ENCODE results near the gene IPCEF1.

The IPCEF1 gene

GRCh38 chr6:154301839-154302752, 54.5 kb downstream of the IPCEF1 start:
- no peak for DNase-seq (ENCODE audit: low read depth, low spot score)

DNA sequence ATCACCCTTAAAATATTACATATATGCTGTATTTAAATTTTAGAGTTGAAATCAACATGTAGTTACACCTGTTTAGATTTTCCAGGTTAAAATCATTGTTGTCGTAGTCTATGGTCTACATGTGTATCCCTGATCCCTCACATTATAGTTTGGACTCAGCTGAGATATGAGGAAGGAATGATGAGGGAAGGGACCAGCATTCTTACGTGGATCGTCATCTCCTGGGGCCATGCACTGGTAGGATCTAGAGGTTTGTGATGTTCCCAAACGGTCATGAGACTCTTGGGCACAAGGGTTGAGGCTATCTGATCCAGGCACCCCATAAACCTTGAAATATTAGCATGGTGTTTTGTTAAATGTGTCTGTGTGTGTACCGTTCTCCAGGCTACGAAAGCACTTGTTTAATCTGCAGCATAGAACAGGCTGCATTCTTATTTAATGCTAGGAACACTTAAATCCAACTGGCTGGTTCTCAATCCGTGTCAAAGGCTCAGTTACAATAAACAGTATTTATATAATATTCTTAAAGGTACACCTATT, 55.4 kb downstream of the IPCEF1 start:
- DNase-seq (ENCODE audit: low read depth, low spot score) = no peak
- no peak overlapping the region for H3K27ac ChIP-seq

More at GRCh38 chr6:154301839-154302752, 54.5 kb downstream of the IPCEF1 start:
- no peak overlapping the region for H3K27ac ChIP-seq

GRCh38 chr6:154298297-154298696, 58.3 kb downstream of the IPCEF1 start:
- peak; percentile 33 for DNase-seq (ENCODE audit: low read depth, low spot score)
- peak overlapping the region; percentile 24 for H3K27ac ChIP-seq

GRCh38 chr6:154297721-154298120, 58.9 kb downstream of the IPCEF1 start:
- peak overlapping the region; percentile 24 for H3K27ac ChIP-seq
- DNase-seq (ENCODE audit: low read depth, low spot score) = no peak

DNA sequence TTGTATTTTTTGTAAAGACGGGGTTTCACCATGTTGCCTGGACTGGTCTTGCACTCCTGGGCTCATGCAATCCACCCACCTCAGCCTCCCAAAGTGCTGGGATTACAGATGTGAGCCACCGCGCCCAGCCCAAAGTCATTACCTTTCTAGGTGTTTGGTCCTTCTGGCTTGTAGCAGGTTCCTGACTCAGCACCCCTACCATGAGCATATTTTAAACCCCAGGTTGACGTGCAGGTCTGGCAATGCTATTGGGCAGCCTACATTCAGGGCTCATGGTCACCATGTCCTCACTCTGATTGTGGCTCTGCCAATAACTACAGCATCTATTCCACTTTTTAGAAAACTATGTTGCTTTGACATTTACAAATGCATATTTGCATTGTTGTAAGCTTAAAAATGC, 59.4 kb downstream of the IPCEF1 start:
- no peak overlapping the region for H3K27ac ChIP-seq
- no peak for DNase-seq (ENCODE audit: low read depth, low spot score)

DNA sequence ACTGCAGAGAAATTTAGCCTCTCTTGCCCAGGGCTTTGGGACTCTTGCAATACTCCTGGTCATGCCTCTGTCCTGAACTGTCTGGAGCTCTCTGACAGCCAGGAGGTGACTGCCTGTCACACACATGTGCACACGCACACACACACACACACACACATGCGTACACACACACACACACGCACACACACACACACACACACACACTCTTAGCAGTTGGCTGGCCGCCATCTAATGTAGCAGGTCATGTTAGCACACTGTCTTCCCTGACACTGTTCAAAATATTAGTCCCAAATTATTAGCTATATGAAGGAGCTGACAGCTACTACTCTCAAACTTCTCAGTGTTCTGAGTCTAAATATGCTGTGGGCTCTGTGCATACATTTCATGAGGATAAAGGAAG, 60.9 kb downstream of the IPCEF1 start:
- H3K27ac ChIP-seq = no peak overlapping the region
- DNase-seq (ENCODE audit: low read depth, low spot score) = no peak

DNA sequence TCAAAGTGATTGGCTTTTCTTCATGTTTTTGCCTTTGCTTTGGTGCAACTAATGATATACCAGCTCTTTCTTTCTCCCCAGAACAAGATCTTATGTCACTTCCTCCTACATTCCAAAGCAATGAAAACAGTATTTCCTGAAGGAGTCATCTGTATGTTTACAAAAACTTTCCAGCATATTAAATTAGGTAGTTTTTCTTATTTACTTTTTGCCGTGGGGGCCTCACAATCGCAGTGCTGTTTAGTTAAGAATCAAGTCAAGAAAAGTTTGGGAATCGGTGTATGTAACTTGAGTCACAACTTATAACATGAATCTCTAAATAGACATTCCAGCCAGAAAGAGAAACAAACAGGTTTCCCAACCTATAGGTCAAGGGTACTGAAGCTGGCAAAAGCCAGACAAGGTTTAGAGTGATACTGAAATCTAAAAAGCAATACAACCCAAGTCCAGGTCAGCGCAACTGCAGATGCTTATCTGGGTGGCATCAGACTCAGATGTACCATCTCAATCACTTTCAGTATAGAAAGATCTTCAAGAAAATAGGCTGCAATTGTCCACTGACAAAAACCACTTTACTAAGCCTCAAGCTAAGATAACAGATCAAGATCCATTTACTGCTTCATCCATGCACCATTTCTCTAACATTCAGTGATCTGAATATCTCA, 63.6 kb downstream of the IPCEF1 start:
- DNase-seq (ENCODE audit: low read depth, low spot score) = no peak
- peak overlapping the region; percentile 80 for H3K27ac ChIP-seq

GRCh38 chr6:154292066-154292465, 64.5 kb downstream of the IPCEF1 start:
- DNase-seq (ENCODE audit: low read depth, low spot score) = no peak
- peak overlapping the region; percentile 80 for H3K27ac ChIP-seq

GRCh38 chr6:154289818-154290508, 66.6 kb downstream of the IPCEF1 start:
- H3K27ac ChIP-seq = no peak overlapping the region
- no peak for DNase-seq (ENCODE audit: low read depth, low spot score)

DNA sequence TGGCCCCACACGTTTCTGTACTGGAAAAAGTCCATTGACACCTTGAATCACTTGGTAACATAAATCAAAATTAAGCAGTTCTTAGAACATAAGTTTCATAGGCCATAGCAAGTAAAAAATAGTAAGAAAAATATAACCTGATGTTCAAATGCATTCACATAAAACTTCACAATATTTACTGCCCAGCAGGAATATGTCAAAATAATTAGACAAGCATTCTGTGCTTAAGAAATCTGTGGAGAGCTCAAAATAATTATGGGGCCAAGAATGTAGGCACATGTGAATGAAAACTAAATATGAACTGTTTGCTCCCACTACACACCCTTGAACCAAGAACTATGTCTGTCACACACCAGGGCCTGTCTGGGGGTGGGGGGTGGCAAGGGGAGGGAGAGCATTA, 70.8 kb downstream of the IPCEF1 start:
- H3K27ac ChIP-seq = no peak overlapping the region
- no peak for DNase-seq (ENCODE audit: low read depth, low spot score)

- DNase-seq (ENCODE audit: low read depth, low spot score) = no peak
- no peak overlapping the region for H3K27ac ChIP-seq
Observed at GRCh38 chr6:154284313-154284853, 72.2 kb downstream of the IPCEF1 start.

- H3K27ac ChIP-seq = no peak overlapping the region
- DNase-seq (ENCODE audit: low read depth, low spot score) = no peak
Observed at GRCh38 chr6:154280521-154280920, 76.1 kb downstream of the IPCEF1 start.

DNA sequence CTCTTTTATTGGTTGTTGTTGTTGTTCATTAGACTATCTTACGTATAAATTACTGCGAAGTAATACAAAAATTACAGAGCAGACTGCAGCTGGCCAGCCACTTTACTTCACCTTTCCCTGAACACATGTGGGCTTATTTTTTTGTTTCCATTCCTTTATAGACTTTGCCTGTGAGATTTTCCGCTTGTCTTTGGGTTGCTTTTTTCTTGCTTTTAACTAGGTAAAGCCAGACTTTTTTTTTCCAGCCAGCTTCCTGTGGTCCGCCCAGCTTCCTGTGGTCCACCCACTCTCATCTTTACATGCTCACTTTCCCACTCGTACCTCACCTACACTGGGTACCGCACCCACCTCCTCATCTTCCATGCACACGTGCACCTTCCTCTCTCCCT, 79.0 kb downstream of the IPCEF1 start:
- DNase-seq (ENCODE audit: low read depth, low spot score) = no peak
- no peak overlapping the region for H3K27ac ChIP-seq

- no peak for DNase-seq (ENCODE audit: low read depth, low spot score)
- H3K27ac ChIP-seq = no peak overlapping the region
Observed at GRCh38 chr6:154276810-154277628, 79.6 kb downstream of the IPCEF1 start.

DNA sequence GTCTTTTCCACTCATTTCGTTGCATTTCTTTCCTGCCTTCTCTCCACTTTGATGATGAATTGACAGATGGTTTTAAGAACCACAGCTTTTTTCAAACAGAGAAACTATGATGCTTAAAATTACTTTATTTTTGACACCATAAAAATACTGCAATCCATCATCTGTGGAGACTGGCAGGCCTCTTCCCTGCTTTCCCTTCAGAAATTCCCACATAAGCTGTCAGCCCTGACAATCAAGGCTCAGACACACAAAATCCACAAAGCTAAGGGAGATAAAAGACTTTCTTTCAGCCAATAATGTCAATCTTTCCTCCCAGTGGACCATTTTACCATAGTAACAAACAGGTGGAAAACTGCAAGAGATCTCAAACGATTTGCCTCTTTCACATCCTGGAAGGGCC, 82.4 kb downstream of the IPCEF1 start:
- DNase-seq (ENCODE audit: low read depth, low spot score) = no peak
- no peak overlapping the region for H3K27ac ChIP-seq

DNA sequence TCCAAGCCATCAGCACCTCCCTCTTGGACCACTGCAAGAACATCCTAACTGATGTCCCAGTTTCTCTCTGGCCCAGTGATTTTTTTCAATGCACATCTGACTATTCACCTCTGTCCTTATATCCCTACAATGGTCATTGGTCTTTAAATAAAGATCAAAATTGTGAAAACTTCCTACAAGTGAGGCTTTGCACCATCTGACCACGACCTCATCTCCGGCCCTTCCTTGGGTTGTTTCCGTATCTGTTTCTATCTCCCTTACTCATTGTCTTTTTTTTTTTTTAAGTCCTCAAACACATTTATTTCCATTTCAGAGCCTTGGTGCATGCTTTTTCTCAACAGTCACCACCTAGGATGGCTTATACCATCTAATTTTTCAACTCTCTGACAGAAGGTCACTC, 88.1 kb downstream of the IPCEF1 start:
- DNase-seq (ENCODE audit: low read depth, low spot score) = no peak
- no peak overlapping the region for H3K27ac ChIP-seq

GRCh38 chr6:154267508-154268106, 89.0 kb downstream of the IPCEF1 start:
- no peak for DNase-seq (ENCODE audit: low read depth, low spot score)

GRCh38 chr6:154266560-154267099, 90.0 kb downstream of the IPCEF1 start:
- no peak for DNase-seq (ENCODE audit: low read depth, low spot score)

More at GRCh38 chr6:154267508-154268106, 89.0 kb downstream of the IPCEF1 start:
- no peak overlapping the region for H3K27ac ChIP-seq

More at GRCh38 chr6:154266560-154267099, 90.0 kb downstream of the IPCEF1 start:
- H3K27ac ChIP-seq = no peak overlapping the region

All from epithelial cell of prostate (primary cell).